ENCODE data around the gene SNRK.

SNRK gene

DNA sequence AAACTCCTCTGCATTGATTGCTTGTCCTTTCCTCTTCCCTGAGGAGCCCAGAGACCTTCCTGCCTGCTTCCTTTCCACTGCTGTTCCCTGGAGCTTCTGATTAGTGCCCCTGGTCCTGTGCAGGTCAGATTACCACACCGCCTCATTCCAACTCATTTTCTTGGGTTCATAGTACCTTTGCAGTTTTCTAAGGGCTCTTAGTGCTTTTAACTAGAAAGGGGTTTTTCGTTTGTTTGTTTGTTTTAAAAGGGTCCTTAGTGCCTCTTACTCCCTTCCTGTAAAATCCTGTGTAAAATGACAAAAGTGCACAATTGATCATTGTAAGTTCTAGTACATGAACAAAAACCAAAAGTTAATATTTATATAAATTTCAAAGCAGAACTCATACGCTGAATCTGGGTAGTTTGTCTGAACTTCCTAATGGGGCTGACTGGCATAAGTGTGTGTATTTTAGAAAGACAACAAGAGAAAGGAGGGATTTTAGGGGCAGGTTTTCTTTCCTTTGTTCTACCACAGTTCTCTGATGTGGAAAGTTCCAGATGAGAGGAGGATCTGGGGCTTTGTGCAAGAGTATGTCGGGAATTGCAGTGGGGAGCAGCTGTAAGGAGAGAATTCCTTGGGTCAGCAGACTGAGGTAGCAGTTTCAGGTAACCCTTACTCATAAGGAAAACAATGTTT is 30.6 kb downstream of the SNRK start:
- Histone ChIP-seq H3K27me3 (ENCODE audit: control insufficient read depth, insufficient read depth, low read length) (no peaks in the 10 kb centered on the region), H3K4me1 (ENCODE audit: control insufficient read depth, low read depth, low read length) (peaks cover 13% of the 10 kb centered on the region), H3K27ac (ENCODE audit: low read length) (no peak overlapping the region), H3K36me3 (ENCODE audit: control insufficient read depth, low read depth, low read length) (no peaks in the 10 kb centered on the region), H3K9ac (ENCODE audit: low read length) (no peak overlapping the region), H3K9me3 (ENCODE audit: control insufficient read depth, low read depth, low read length) (no peaks in the 10 kb centered on the region), H3K4me3 (ENCODE audit: low read length) (no peak overlapping the region)

GRCh38 chr3:43317461-43318316 is 31.3 kb downstream of the SNRK start:
- no peaks in the 10 kb centered on the region for H3K9me3 ChIP-seq (ENCODE audit: control insufficient read depth, low read depth, low read length)
- no peak overlapping the region for H3K27ac ChIP-seq (ENCODE audit: low read length)
- H3K27me3 ChIP-seq (ENCODE audit: control insufficient read depth, insufficient read depth, low read length), result no peaks in the 10 kb centered on the region
- no peaks in the 10 kb centered on the region for H3K36me3 ChIP-seq (ENCODE audit: control insufficient read depth, low read depth, low read length)
- H3K9ac ChIP-seq (ENCODE audit: low read length), result no peak overlapping the region
- H3K4me3 ChIP-seq (ENCODE audit: low read length), result no peak overlapping the region
- peaks cover 13% of the 10 kb centered on the region for H3K4me1 ChIP-seq (ENCODE audit: control insufficient read depth, low read depth, low read length)

DNA sequence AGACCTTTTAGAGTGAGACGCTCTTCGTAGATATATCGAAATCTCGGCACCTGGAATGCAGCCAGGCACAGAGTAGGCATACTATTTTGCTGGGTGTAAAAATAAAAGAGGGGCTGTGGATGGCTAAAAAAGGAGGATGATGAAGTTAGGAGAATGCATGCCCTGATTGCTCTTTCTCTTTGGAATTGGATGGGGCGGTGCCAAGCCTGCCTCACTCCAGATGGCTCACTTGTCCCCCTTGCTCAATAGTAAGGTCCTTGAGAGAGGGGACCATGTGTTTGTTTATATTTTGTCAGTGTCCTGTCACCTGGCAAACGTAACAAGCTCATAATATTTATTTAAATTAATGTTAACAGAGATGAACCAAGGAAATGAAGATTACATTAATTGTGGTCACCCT is 33.0 kb downstream of the SNRK start:
- Histone ChIP-seq H3K27me3 (ENCODE audit: control insufficient read depth, insufficient read depth, low read length) (no peaks in the 10 kb centered on the region), H3K27ac (ENCODE audit: low read length) (no peak overlapping the region), H3K9me3 (ENCODE audit: control insufficient read depth, low read depth, low read length) (no peaks in the 10 kb centered on the region), H3K9ac (ENCODE audit: low read length) (no peak overlapping the region), H3K4me3 (ENCODE audit: low read length) (no peak overlapping the region), H3K4me1 (ENCODE audit: control insufficient read depth, low read depth, low read length) (peaks cover 13% of the 10 kb centered on the region), H3K36me3 (ENCODE audit: control insufficient read depth, low read depth, low read length) (no peaks in the 10 kb centered on the region)

DNA sequence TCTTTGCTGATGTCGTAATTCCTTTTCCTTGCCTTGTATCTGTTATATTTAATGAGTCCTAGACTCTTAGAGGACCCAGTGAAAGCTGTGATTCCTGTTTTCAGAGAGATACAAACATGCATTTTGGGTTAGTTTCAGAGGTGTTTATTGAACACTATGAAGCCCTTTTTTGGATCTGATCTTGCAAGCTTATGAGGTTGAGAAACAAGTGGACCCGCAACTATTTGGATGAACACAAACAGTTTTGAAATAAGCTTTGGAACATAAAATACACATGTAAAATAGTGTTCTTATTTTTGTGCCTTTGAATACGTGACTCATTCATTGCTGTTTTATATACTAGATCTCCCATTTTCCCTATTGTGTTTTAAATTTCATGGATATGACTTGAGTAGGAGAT is 33.5 kb downstream of the SNRK start:
- H3K27me3 ChIP-seq (ENCODE audit: control insufficient read depth, insufficient read depth, low read length), result no peaks in the 10 kb centered on the region
- no peaks in the 10 kb centered on the region for H3K9me3 ChIP-seq (ENCODE audit: control insufficient read depth, low read depth, low read length)
- H3K36me3 ChIP-seq (ENCODE audit: control insufficient read depth, low read depth, low read length), result no peaks in the 10 kb centered on the region
- no peak overlapping the region for H3K27ac ChIP-seq (ENCODE audit: low read length)
- no peak overlapping the region for H3K9ac ChIP-seq (ENCODE audit: low read length)
- H3K4me3 ChIP-seq (ENCODE audit: low read length), result no peak overlapping the region
- H3K4me1 ChIP-seq (ENCODE audit: control insufficient read depth, low read depth, low read length), result peaks cover 13% of the 10 kb centered on the region

- H3K9me3 ChIP-seq (ENCODE audit: control insufficient read depth, low read depth, low read length), result no peaks in the 10 kb centered on the region
- H3K4me1 ChIP-seq (ENCODE audit: control insufficient read depth, low read depth, low read length), result peaks cover 13% of the 10 kb centered on the region
- no peak overlapping the region for H3K4me3 ChIP-seq (ENCODE audit: low read length)
- no peaks in the 10 kb centered on the region for H3K36me3 ChIP-seq (ENCODE audit: control insufficient read depth, low read depth, low read length)
- no peak overlapping the region for H3K9ac ChIP-seq (ENCODE audit: low read length)
- no peaks in the 10 kb centered on the region for H3K27me3 ChIP-seq (ENCODE audit: control insufficient read depth, insufficient read depth, low read length)
- no peak overlapping the region for H3K27ac ChIP-seq (ENCODE audit: low read length)
Observed at GRCh38 chr3:43320288-43320687, 33.9 kb downstream of the SNRK start.

- Histone ChIP-seq H3K36me3 (ENCODE audit: control insufficient read depth, low read depth, low read length) (no peaks in the 10 kb centered on the region), H3K4me1 (ENCODE audit: control insufficient read depth, low read depth, low read length) (no peaks in the 10 kb centered on the region), H3K4me3 (ENCODE audit: low read length) (no peak overlapping the region), H3K9ac (ENCODE audit: low read length) (no peak overlapping the region), H3K27me3 (ENCODE audit: control insufficient read depth, insufficient read depth, low read length) (no peaks in the 10 kb centered on the region), H3K27ac (ENCODE audit: low read length) (no peak overlapping the region), H3K9me3 (ENCODE audit: control insufficient read depth, low read depth, low read length) (no peaks in the 10 kb centered on the region)
Observed at GRCh38 chr3:43323541-43323940, 37.2 kb downstream of the SNRK start.

DNA sequence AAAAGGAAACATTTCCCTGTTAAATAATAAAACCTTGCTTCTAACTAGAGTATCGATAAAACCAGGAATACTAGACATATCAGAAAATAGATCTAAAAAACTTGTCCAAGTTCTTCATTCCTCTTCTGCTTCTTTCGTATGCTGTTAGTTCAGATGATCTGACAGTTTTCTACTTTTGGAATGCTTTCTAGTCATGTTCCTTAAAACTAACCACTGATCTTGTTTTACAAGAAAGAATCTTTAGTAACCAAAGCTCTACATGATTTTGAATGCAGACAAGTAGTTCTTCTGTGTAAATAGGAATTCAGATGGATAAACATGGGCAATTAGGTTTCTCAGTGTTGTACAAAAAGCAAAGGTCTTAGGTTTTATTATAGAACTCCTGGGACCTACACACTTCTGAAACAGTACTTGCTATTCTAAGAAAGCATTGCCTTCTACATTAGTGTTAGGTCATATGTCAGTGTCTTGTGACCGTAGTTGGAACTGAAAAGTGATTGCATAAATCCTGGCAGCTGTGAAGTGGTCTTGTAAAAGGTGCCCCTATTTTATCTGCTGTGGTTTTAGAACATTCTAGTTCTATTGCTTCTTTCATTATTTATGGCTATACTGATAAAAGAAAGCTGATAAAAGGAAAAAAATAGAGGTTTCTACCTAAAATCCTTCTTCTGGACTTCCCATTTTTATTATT is 40.7 kb downstream of the SNRK start:
- H3K4me3 ChIP-seq (ENCODE audit: low read length), result no peak overlapping the region

GRCh38 chr3:43327582-43327979 is 41.2 kb downstream of the SNRK start:
- Histone ChIP-seq H3K36me3 (ENCODE audit: control insufficient read depth, low read depth, low read length) (no peaks in the 10 kb centered on the region), H3K27me3 (ENCODE audit: control insufficient read depth, insufficient read depth, low read length) (no peaks in the 10 kb centered on the region), H3K4me1 (ENCODE audit: control insufficient read depth, low read depth, low read length) (peaks cover 8% of the 10 kb centered on the region), H3K27ac (ENCODE audit: low read length) (no peak overlapping the region), H3K4me3 (ENCODE audit: low read length) (no peak overlapping the region), H3K9ac (ENCODE audit: low read length) (no peak overlapping the region), H3K9me3 (ENCODE audit: control insufficient read depth, low read depth, low read length) (no peaks in the 10 kb centered on the region)

More for the DNA sequence above, 40.7 kb downstream of the SNRK start:
- H3K9me3 ChIP-seq (ENCODE audit: control insufficient read depth, low read depth, low read length), result no peaks in the 10 kb centered on the region
- H3K27ac ChIP-seq (ENCODE audit: low read length), result no peak overlapping the region
- no peaks in the 10 kb centered on the region for H3K36me3 ChIP-seq (ENCODE audit: control insufficient read depth, low read depth, low read length)
- H3K4me1 ChIP-seq (ENCODE audit: control insufficient read depth, low read depth, low read length), result peaks cover 8% of the 10 kb centered on the region
- H3K27me3 ChIP-seq (ENCODE audit: control insufficient read depth, insufficient read depth, low read length), result no peaks in the 10 kb centered on the region
- H3K9ac ChIP-seq (ENCODE audit: low read length), result no peak overlapping the region

DNA sequence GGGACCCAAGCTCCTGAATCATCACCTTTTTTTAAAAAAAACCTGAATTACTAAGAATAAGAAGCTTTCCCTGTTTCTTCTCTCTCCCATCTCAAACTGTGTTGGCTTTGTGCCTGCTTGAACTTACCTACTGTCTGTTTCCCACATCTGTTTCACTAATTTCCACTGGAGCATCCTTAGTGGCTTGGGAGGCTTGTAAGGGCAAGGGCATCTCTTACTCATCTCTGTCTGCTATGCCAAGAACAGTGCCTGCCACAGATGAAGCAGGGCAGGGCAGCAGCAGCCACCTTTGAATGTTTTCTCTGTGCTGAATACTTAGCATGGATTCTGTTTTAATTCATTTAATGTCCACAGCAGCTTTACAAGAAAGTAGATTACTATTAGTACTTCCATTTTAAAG is 42.3 kb downstream of the SNRK start:
- no peaks in the 10 kb centered on the region for H3K27me3 ChIP-seq (ENCODE audit: control insufficient read depth, insufficient read depth, low read length)
- no peak overlapping the region for H3K27ac ChIP-seq (ENCODE audit: low read length)
- no peak overlapping the region for H3K4me3 ChIP-seq (ENCODE audit: low read length)
- peaks cover 8% of the 10 kb centered on the region for H3K4me1 ChIP-seq (ENCODE audit: control insufficient read depth, low read depth, low read length)
- H3K36me3 ChIP-seq (ENCODE audit: control insufficient read depth, low read depth, low read length), result no peaks in the 10 kb centered on the region
- H3K9me3 ChIP-seq (ENCODE audit: control insufficient read depth, low read depth, low read length), result no peaks in the 10 kb centered on the region
- H3K9ac ChIP-seq (ENCODE audit: low read length), result no peak overlapping the region

DNA sequence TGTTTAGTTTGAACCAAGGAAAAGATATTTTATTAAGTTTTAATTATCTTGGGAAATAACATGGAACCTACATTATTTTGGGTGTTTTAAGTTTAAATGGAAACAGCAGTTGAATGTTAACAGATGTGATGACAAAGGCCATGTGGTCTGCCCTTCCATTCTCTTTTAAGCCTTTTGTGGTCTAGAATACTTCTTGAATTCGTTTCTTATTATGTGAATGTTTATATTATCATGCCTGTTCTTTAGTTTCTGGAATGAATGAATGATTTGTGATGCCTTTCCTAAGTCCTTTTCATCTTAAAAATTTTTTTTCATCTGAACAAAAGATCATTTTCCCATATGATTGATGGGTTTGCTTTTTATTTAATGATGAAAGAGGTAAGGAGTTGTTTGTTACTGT is 44.6 kb downstream of the SNRK start:
- no peaks in the 10 kb centered on the region for H3K27me3 ChIP-seq (ENCODE audit: control insufficient read depth, insufficient read depth, low read length)
- H3K27ac ChIP-seq (ENCODE audit: low read length), result no peak overlapping the region
- no peaks in the 10 kb centered on the region for H3K36me3 ChIP-seq (ENCODE audit: control insufficient read depth, low read depth, low read length)
- H3K9me3 ChIP-seq (ENCODE audit: control insufficient read depth, low read depth, low read length), result peaks cover 8% of the 10 kb centered on the region
- H3K4me3 ChIP-seq (ENCODE audit: low read length), result no peak overlapping the region
- peaks cover 8% of the 10 kb centered on the region for H3K4me1 ChIP-seq (ENCODE audit: control insufficient read depth, low read depth, low read length)
- H3K9ac ChIP-seq (ENCODE audit: low read length), result no peak overlapping the region

DNA sequence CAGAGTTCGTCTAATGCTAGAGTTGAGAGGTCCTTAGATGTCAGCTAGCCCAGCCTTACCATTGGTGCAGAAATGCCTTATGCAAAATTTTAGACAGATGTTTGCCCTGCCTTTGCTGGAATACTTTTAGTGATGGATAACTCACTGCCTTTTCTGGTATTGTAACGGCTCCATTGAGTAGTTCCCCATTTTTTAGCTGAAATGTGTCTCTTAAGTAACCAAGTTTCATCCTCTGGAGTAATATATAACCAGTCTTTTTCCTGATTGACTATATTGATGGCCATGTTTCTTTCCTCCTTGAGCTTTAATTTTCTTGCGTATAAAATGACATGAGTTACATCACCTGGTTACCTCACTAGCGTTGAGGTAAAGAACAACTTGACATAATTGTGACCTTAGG is 45.0 kb downstream of the SNRK start:
- H3K27ac ChIP-seq (ENCODE audit: low read length), result no peak overlapping the region
- H3K4me3 ChIP-seq (ENCODE audit: low read length), result no peak overlapping the region
- H3K9me3 ChIP-seq (ENCODE audit: control insufficient read depth, low read depth, low read length), result peaks cover 8% of the 10 kb centered on the region
- no peaks in the 10 kb centered on the region for H3K36me3 ChIP-seq (ENCODE audit: control insufficient read depth, low read depth, low read length)
- H3K4me1 ChIP-seq (ENCODE audit: control insufficient read depth, low read depth, low read length), result peaks cover 8% of the 10 kb centered on the region
- no peak overlapping the region for H3K9ac ChIP-seq (ENCODE audit: low read length)
- no peaks in the 10 kb centered on the region for H3K27me3 ChIP-seq (ENCODE audit: control insufficient read depth, insufficient read depth, low read length)

Measured in iPS-18a (cell line).